Tibial nerve (tissue), 4 donors: Measurements from ENCODE around the gene FRMD4A. TPM values are rescaled to one million over a fixed set of nuclear protein-coding genes. Genes with fewer than 3 reads are reported as not detected.

Experiments
- DNase-seq, 2 donors: peaks; one replicate each; pipeline ENCODE4 v3.0.0-alpha.2; 2019; ENCODE audit warnings: low spot score in 2 of 2
- H3K27ac ChIP-seq, 4 donors: fragments of 200-600 bp; sonication (generic) in 3 of 4; one replicate each; pipeline ENCODE4 v1.5.1; 2017 to 2019; ENCODE audit warnings: mild to moderate bottlenecking in 1 of 4
- H3K27me3 ChIP-seq, 2 donors: fragments of 200-600 bp; sonication (generic) in 1 of 2; one replicate each; pipeline versions ENCODE4 v1.5.1 to v1.6.0; 2017 to 2019
- H3K36me3 ChIP-seq, 3 donors: fragments of 200-600 bp; sonication (generic); one replicate each; pipeline ENCODE4 v1.5.1; 2018 to 2019
- H3K4me1 ChIP-seq, 4 donors: fragments of 200-600 bp; sonication (generic) in 3 of 4; one replicate each; pipeline ENCODE4 v1.5.1; 2017 to 2019
- H3K4me3 ChIP-seq, 4 donors: fragments of 200-600 bp; sonication (generic) in 3 of 4; one replicate each; pipeline ENCODE4 v1.5.1; 2017 to 2019; ENCODE audit warnings: mild to moderate bottlenecking in 1 of 4, moderate library complexity in 1 of 4
- H3K9me3 ChIP-seq, 4 donors: fragments of 200-600 bp; sonication (generic) in 3 of 4; one replicate each; pipeline ENCODE4 v1.5.1; 2017 to 2019
- CTCF ChIP-seq, 5 experiments: fragments of 200-600 bp in 3 of 5; fragments of 450-650 bp in 2 of 5; sonication (generic) in 3 of 5; IDR thresholded peaks; one replicate each; pipeline ENCODE4 v1.5.1; 2016 to 2019; ENCODE audit warnings: antibody characterized with exemption in 5 of 5, mild to moderate bottlenecking in 3 of 5, moderate library complexity in 2 of 5
- EP300 ChIP-seq, 2 donors: sonication (generic); formaldehyde crosslinking; IDR thresholded peaks; one replicate each; pipeline ENCODE4 v1.6.1; 2017; ENCODE audit warnings: antibody characterized with exemption in 2 of 2, mild to moderate bottlenecking in 1 of 2
- POLR2A ChIP-seq, 2 donors: fragments of 450-650 bp; IDR thresholded peaks; one replicate each; pipeline ENCODE4 v1.6.1; 2017; ENCODE audit warnings: antibody characterized with exemption in 2 of 2, mild to moderate bottlenecking in 2 of 2, moderate library complexity in 2 of 2
- WGBS, 2 donors: methylation state at CpG; one replicate each; pipeline ENCODE4 v1.1.5; 2018; 5-methylcytosine and 5-hydroxymethylcytosine counted together
- total RNA-seq, 4 donors: library from RNA; depleted of rRNA; stranded (reverse); fragments of >200 nt; gene quantifications; one replicate each; pipeline ENCODE4 v1.1.0, GENCODE V29; 2016

The FRMD4A gene
- total RNA-seq, 4 donors from 2014 or later = 39.8 to 89.7 (median 53.9) TPM

- no peaks in the 10 kb centered on the region for H3K9me3 ChIP-seq
- H3K4me3 ChIP-seq = peak overlapping the region in 1 of 4 donors; percentile 56
- WGBS, 2 donors = 64 to 74% methylated on average over 11 of the region's 11 CpGs
- no peaks in the 10 kb centered on the region for H3K27me3 ChIP-seq
- no peak for DNase-seq
- peak overlapping the region in 1 of 4 donors; percentile 55 for H3K27ac ChIP-seq
- peaks cover 0 to 16% (median 4%) of the 10 kb centered on the region in 3 donors for H3K36me3 ChIP-seq
- peaks cover 0 to 77% (median 25%) of the 10 kb centered on the region in 4 donors for H3K4me1 ChIP-seq
- TF ChIP-seq CTCF (IDR thresholded peaks at IDR 0.05) = no peak
- TF ChIP-seq POLR2A (IDR thresholded peaks at IDR 0.05) = no peak
These were observed 625.8 kb downstream of the FRMD4A start for GRCh38 chr10:13704964-13705363.

GRCh38 chr10:13703997-13704536 is 626.7 kb downstream of the FRMD4A start:
- H3K36me3 ChIP-seq = peaks cover 0 to 23% (median 4%) of the 10 kb centered on the region in 3 donors
- no peak for TF ChIP-seq CTCF (IDR thresholded peaks at IDR 0.05)
- TF ChIP-seq EP300 (IDR thresholded peaks at IDR 0.05) = no peak
- no peak for TF ChIP-seq POLR2A (IDR thresholded peaks at IDR 0.05)

GRCh38 chr10:13703101-13703818 is 627.5 kb downstream of the FRMD4A start:
- peaks cover 0 to 60% (median 17%) of the 10 kb centered on the region in 4 donors for H3K4me1 ChIP-seq
- H3K27ac ChIP-seq = no peak overlapping the region
- H3K36me3 ChIP-seq = peaks cover 0 to 29% (median 4%) of the 10 kb centered on the region in 3 donors
- no peak for DNase-seq
- H3K4me3 ChIP-seq = no peak overlapping the region
- no peaks in the 10 kb centered on the region for H3K27me3 ChIP-seq
- TF ChIP-seq EP300 (IDR thresholded peaks at IDR 0.05) = no peak
- TF ChIP-seq POLR2A (IDR thresholded peaks at IDR 0.05) = no peak
- TF ChIP-seq CTCF (IDR thresholded peaks at IDR 0.05) = no peak
- H3K9me3 ChIP-seq = no peaks in the 10 kb centered on the region
- 87% methylated on average over 15 of the region's 15 CpGs for WGBS, 2 donors

More at GRCh38 chr10:13703997-13704536, 626.7 kb downstream of the FRMD4A start:
- Histone ChIP-seq H3K4me3 (no peak overlapping the region), H3K9me3 (no peaks in the 10 kb centered on the region), H3K4me1 (peaks cover 0 to 68% (median 23%) of the 10 kb centered on the region in 4 donors), H3K27ac (peak overlapping the region in 2 of 4 donors; percentile 55 to 75), H3K27me3 (no peaks in the 10 kb centered on the region)
- DNase-seq = no peak
- WGBS, 2 donors = 67 to 68% methylated on average over 8 of the region's 8 CpGs

GRCh38 chr10:13701157-13701919 is 629.4 kb downstream of the FRMD4A start:
- Histone ChIP-seq H3K27ac (no peak overlapping the region), H3K27me3 (no peaks in the 10 kb centered on the region), H3K9me3 (no peaks in the 10 kb centered on the region), H3K4me1 (peaks cover 0 to 42% (median 12%) of the 10 kb centered on the region in 4 donors), H3K36me3 (peaks cover 0 to 48% (median 4%) of the 10 kb centered on the region in 3 donors), H3K4me3 (no peak overlapping the region)
- WGBS, 2 donors = 78 to 80% methylated on average over 17 of the region's 17 CpGs
- no peak for TF ChIP-seq EP300 (IDR thresholded peaks at IDR 0.05)
- no peak for DNase-seq

- Histone ChIP-seq H3K27ac (no peak overlapping the region), H3K9me3 (no peaks in the 10 kb centered on the region), H3K4me3 (no peak overlapping the region), H3K27me3 (no peaks in the 10 kb centered on the region), H3K4me1 (peaks cover 0 to 34% (median 8%) of the 10 kb centered on the region in 4 donors), H3K36me3 (peaks cover 0 to 56% (median 4%) of the 10 kb centered on the region in 3 donors)
- DNase-seq = no peak
- 63 to 65% methylated on average over 10 of the region's 10 CpGs for WGBS, 2 donors
- TF ChIP-seq EP300 (IDR thresholded peaks at IDR 0.05) (no peak), POLR2A (IDR thresholded peaks at IDR 0.05) (no peak), CTCF (IDR thresholded peaks at IDR 0.05) (no peak)
These were observed 630.1 kb downstream of the FRMD4A start for GRCh38 chr10:13700473-13701144.
